GM21529 (cell line): ENCODE measurements around the gene CACNA1C.

Experiments
- ATAC-seq: cut with Tn5 transposase; IDR thresholded peaks from one replicate; pipeline ENCODE4 v1.9.1; 2021; ENCODE audit not compliant: unreplicated experiment

The CACNA1C gene

GRCh38 chr12:2403221-2403976 is 350.6 kb downstream of the CACNA1C start:
- ATAC-seq = no peak

GRCh38 chr12:2405039-2405438 is 352.3 kb downstream of the CACNA1C start:
- no peak for ATAC-seq

- ATAC-seq = no peak
These were observed 354.1 kb downstream of the CACNA1C start for GRCh38 chr12:2406903-2407302.

GRCh38 chr12:2408262-2408661 is 355.5 kb downstream of the CACNA1C start:
- ATAC-seq = no peak

- no peak for ATAC-seq
These were observed 357.0 kb downstream of the CACNA1C start for GRCh38 chr12:2409656-2410265.

- no peak for ATAC-seq
These were observed 357.7 kb downstream of the CACNA1C start for GRCh38 chr12:2410496-2410895.

- ATAC-seq = no peak
These were observed 358.2 kb downstream of the CACNA1C start for GRCh38 chr12:2411011-2411410.

- ATAC-seq = no peak
These were observed 359.0 kb downstream of the CACNA1C start for GRCh38 chr12:2411616-2412304.

GRCh38 chr12:2412305-2412643 is 359.5 kb downstream of the CACNA1C start:
- no peak for ATAC-seq

- ATAC-seq = no peak
These were observed 360.5 kb downstream of the CACNA1C start for GRCh38 chr12:2413301-2413700.

GRCh38 chr12:2413999-2414792 is 361.4 kb downstream of the CACNA1C start:
- ATAC-seq = no peak

- ATAC-seq = no peak
These were observed 362.2 kb downstream of the CACNA1C start for GRCh38 chr12:2414810-2415567.

GRCh38 chr12:2415568-2415944 is 362.8 kb downstream of the CACNA1C start:
- ATAC-seq = no peak

- ATAC-seq = no peak
These were observed 363.4 kb downstream of the CACNA1C start for GRCh38 chr12:2416158-2416557.

GRCh38 chr12:2417481-2418160 is 364.8 kb downstream of the CACNA1C start:
- ATAC-seq = no peak

GRCh38 chr12:2418579-2418978 is 365.8 kb downstream of the CACNA1C start:
- ATAC-seq = no peak

GRCh38 chr12:2422591-2422990 is 369.8 kb downstream of the CACNA1C start:
- no peak for ATAC-seq

GRCh38 chr12:2429032-2429431 is 376.2 kb downstream of the CACNA1C start:
- no peak for ATAC-seq

- no peak for ATAC-seq
These were observed 379.0 kb downstream of the CACNA1C start for GRCh38 chr12:2431810-2432209.

GRCh38 chr12:2432856-2433255 is 380.1 kb downstream of the CACNA1C start:
- no peak for ATAC-seq
